Kidney capillary endothelial cell (primary cell): ENCODE measurements around the gene CCDC17.
"Not testable (repeated sequence)": the region's sequence is repeated elsewhere in the genome, so short reads cannot be mapped to it uniquely, and the experiment has no call there.

Experiments
- DNase-seq: peaks from one replicate; pipeline ENCODE4 v3.0.0-alpha.2; 2018; ENCODE audit warnings: low spot score

The CCDC17 gene

DNA sequence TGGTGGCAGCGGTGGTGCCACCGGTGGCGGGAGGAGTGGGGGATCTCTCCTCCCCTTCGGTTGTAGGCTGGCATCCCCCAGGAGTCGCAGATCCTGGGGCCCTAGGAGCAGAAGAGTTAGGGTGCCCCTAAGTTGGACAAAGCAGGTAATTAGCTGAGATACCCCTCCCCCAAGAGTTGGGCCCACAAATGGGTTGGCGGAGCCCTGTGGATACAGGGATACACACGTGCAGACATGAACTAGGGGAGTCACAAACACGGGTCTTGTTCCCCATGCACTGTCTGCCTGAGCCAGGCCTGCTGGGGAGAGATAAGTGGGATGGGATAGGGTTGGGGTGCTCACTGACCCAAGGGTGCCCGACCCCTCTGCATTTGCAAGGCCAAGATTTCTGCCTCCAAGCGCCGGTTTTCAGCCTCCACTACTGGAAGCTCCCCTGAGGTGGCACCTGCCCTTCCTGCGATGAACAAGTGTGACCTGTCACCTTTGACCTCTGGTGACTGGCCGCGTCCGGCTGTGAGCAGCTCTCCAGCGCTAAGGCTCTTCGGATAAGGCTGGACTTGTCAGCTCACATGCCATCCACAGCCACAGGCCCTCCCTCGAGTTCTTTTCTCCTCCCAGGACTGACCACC lies 1.8 kb downstream of the CCDC17 start:
- peak; percentile 38 for DNase-seq

DNA sequence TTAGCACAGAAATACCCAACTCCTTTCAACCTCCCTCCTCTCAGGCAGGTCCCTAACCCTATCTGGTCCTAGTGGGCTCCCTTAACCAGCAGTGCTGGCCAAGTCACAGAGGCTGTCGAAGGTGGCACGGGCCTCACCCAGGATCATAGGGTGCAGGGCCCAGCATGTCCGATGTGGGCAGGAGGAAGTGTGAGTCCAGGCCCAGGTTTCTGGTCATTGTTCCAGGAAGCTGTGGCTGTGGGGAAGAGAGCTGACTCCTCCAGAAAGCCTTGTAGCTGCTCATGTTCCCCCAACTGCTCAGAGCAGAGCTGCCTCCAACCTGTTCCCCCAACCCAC lies 2.4 kb downstream of the CCDC17 start:
- peak; percentile 50 for DNase-seq

DNA sequence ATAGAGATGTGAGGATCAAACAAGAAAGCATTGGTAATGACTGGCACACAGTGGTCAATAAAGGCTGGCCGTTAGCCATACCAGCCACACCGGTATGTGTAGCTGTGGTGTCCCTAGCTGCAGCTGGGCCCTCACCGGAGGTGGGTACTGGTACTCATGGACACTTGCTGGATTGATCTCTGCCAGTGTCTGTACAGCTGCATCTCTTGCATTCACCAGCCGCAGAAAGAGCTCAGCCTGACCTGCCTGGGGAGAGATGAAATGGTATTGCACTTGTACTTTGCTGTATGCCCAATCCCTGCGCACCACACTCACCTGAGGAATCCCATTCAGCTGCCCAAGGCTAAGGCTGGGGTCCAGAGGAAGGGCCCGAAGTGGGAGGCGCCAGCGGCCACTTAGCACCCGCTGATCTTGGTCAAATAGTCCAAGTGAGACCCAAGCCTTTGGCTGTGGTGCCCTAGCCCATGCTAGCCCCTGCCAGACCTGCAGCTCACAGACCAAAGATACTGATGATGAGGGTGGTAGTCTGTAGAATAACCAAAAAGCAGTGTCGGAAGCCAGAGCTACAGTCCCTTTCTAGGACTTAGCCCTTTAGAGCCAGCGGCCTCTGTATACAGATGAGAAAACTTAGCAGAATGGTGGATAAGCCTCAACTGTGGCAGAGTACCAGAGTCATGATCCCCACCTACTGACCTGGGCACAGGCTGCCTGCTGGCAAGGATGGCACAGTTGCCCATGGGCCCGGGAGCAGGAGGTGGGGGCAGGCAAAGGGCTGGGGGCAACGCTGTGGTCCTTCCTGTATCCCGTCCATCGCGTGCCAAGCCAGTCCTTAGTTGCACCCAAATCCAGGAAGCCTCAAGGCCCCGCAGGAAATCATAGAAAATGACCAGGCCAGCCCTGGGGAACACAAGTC lies 3.0 kb downstream of the CCDC17 start:
- peak; percentile 50 for DNase-seq

DNA sequence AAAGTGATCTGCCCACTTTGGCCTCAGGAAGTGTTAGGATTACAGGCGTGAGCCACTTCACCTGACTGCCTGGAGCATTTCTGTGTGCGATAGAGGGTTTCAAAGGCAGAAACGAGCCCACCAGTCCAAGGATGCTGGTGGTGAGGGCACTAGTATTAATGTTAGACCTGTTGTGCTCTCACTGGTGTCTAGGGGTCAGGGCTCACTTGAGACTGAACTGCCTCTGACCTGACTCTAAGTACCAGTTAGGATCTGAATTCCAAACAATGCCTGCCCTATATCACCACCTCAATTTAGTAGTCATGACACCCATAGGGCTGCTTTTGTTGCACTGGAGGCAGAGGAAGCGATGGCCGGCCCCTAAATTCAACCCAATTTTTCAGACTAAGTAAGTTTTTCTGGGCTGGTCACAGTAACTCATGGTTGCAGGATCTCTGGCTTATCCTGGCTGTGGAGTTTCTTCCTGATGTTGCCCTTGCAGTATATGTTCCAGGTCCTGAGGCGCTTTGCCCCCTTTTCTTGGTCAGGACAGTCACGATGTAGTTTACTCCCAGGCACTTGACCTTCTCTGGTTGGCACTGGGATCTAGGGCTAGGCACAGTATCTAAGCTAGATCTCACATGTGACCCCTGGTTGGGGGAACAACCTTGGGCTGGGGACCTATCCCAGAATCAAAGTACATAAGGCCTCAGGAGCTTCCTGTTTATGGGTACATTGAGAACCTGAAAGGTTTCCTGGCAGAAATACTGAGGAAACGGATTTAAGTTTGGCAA lies 4.5 kb downstream of the CCDC17 start:
- no peak for DNase-seq

DNA sequence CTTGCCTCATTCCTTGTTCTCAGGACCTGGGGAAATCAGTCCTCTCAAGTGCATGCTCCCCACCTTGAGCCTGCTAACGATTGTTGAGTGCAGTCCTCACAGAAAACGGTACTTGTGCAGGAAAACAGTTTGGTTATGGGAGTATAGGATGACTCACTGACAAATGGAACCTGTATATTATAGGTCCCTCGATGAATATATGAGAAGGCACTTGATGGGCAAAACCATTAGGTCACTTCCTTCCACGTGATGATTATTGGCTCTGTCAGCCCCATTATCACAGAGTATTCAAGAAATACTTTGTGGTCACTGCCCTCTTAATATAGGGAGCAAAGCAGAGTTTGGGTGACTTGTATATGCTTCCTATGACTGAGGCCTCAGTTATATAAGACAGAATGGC lies 6.2 kb downstream of the CCDC17 start:
- peak; percentile 77 for DNase-seq

DNA sequence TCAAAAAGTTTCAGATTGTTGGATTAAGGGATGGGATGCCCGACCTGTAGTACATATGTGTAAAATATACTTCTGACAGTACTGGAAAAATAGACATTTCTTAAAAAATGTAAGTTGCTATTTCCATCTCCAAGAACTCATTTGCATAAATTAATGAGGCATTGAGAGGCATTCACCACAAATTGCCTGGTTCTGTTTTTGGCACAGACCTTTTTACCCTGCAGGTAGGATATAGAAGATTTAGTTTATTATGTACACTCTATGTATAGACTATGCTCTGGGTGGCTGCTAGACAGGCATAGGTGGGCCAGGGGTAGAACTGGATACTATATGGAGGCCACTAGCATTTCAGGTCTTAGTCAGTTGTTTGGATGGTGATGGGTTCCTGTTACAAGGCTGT lies 8.0 kb downstream of the CCDC17 start:
- no peak for DNase-seq

DNA sequence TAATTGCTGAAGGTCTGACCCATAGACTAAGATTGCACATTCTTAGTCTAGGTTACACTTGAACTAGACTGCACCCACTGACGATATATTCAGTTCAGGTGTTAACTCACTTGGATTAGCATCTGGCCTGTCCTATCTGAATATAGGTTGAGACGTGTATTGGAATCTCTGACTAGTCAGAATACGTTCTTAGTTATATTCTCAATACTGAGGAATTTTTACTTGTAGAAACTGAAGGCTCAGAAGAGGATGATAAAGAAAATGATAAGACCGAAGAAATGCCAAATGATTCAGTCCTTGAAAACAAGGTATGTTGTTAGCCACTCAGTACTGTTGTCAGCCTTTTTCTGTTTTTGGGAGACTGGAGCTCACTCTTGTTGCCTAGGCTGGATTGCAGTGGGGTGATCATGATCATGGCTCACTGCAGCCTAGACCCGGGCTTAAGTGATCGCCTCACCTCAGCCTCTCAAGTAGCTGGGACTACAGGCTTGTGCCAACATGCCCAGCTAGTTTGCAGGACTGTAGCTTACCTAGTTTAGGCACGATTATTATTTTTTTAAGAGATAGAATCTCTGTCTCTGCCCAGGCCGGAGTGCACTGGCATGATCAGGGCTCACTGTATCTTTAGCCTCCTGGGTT lies 10.8 kb downstream of the CCDC17 start:
- DNase-seq, result no peak

DNA sequence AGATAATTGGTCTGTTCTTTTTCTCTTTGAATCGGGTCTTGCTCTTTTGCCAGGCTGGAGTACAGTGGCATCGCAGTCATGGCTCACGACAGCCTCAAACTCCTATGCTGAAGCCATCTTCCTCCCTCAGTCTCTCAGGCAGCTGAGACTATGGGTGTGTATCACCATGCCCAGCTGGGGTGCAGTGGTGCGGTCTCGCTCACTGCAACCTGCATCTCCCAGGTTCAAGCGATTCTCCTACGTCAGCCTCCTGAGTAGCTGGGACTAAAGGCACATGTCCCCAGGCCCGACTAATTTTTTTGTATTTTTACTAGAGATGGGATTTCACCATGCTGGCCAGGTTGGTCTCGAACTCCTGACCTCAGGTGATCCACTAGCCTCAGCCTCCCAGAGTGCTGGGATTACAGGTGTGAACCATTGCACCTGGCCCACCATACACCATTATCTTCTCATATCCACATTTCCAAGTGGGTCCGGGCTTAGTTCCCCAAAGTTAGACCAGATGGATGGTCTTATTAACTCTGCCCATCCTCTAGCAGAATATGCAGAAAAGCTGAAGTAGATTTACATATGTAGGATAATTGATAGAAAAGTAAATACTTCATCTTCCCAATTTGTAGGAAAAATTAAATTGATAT lies 13.1 kb downstream of the CCDC17 start:
- DNase-seq, result no peak

DNA sequence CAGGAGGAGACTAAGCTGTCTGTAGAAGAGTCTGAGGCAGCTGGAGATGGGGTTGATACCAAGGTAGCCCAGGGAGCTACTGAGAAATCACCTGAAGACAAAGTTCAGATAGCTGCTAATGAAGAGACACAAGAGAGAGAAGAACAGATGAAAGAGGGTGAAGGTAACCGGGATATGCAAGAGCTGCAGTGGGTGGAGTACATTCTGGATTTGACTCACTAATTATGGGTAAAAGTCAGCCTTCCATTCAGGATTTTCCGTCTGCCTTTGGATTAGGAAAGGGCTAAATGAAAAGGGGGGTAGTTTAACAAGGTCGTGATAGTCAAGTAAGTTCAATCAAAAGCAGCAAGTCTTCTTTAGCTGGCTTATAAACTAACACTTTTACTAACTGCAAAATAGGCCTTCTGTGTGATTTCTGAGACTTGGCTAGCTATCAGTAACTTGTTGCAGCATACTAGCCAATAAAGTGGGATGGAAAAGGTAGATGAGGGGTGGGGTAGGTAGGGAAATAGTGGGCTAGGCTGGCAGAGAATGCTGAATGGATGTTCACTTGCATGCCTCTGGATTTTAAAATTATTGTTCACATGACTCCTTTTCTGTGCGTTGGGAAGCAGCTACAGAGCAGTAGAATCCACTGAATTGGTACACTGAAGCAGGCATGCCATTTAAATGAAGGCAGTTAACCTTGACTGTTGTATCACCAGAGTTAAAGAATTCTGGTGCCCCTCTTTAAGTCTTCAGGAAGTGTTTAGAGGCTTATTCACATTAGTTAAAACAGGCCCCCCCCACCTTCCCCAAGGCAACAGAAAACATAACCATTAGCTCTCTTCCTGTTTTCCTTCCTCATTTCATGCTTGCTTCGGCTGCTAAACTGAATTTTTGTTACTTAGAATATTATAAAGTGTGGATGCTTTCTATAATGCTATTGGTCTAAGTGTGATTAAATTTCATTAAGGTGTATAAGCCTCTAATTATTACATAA lies 15.4 kb downstream of the CCDC17 start:
- DNase-seq, result no peak

DNA sequence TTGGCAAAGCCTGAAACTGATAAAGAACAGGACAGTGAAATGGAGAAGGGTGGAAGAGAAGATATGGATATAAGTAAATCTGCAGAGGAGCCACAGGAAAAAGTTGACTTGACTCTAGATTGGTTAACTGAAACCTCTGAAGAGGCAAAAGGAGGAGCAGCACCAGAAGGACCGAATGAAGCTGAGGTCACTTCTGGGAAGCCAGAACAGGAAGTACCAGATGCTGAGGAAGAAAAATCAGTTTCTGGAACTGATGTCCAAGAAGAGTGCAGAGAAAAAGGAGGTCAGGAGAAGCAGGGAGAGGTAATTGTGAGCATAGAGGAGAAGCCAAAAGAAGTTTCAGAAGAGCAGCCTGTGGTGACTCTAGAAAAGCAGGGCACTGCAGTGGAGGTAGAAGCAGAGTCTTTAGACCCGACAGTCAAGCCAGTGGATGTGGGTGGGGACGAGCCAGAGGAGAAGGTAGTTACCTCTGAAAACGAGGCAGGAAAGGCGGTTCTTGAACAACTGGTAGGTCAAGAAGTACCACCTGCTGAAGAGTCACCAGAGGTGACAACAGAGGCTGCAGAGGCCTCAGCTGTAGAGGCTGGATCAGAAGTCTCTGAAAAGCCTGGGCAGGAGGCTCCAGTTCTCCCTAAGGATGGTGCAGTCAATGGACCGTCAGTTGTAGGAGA lies 16.3 kb downstream of the CCDC17 start:
- no peak for DNase-seq

DNA sequence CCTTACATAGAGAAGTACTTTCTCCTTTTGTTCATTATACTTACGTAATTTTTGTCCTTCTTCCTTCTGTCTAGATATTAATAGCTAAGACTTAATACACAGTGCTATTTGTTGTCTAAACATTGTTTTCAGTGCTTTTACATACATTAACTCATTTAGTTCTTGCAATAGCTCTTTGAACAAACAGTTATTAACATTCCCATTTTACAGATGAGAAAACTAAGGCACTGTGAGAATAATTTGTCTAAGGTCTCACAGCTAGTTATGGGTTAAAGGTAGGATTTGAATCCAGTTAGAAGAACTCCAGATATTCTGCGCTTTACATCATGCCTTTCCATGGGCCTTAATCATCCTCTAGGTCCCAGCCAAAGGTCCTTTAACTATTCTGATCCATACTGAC lies 19.6 kb downstream of the CCDC17 start:
- DNase-seq, result no peak

DNA sequence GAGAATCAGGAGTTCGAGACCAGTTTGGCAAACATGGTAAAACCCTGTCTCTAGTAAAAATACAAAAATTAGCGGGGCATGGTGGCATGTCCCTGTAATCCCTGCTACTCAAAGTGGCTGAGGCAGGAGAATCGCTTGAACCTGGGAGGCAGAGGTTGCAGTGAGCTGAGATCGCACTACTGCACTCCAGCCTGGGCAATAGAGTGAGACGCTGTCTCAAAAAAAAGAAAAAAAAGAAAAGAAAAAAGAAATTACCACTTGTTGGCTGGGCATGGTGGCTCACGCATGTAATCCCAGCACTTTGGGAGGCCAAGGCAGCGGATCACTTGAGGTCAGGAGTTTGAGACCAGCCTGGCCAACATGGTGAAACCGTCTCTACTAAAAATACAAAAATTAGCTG lies 27.1 kb downstream of the CCDC17 start:
- not testable (repeated sequence) for DNase-seq

DNA sequence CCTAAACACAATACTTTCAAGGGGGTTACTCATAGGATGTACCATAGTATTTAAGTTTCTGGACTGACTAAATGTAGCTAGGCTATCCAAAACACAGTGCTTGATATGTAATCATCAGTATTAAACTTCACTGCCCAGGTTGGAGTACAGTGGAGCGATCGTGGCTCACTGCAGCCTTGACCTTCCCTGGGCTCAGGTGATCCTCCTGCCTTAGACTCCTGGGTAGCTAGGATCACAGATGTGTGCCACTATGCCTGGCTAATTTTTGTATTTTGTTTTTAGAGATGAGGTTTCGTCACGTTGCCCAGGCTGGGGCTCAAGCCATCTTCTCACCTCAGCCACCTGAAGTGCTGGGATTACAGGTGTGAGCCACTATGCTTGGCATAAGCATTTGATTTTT lies 29.4 kb downstream of the CCDC17 start:
- no peak for DNase-seq

DNA sequence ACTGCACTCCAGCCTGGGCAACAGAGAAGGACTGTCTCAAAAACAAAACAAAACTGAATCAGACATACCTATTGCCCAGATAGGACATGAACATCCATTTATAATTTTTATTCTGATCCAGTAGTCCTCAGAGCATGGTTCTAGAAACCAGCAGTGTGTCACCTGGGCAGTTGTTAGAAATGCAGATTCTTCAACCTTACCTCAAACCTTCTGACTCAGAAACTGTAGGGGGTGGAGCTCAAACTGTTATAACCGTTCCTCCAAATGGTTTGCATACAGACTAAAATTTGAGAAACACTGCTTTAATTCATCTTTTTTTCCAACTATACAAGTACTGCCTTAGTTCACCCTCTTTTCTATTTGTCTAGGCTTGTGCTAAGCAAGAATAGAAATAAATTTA lies 34.0 kb downstream of the CCDC17 start:
- no peak for DNase-seq

DNA sequence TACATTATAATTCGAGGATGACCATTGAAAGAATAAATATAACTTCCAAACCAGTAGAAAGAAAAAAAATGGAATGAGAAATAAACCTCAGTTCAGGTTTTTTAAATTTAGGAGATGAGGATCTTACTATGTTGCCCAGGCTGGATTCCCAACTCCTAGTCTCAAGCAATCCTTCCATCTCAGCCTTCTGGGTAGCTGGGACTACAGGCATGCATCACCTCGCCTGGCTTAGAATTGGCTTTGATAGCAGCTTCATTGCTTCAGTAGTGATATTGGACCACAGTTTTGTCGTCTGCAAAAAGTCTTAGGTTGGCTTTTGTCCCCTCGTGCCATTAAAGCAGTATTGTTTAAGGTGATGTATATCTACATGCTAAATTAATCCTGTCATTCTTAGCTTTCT lies 37.1 kb downstream of the CCDC17 start:
- no peak for DNase-seq

DNA sequence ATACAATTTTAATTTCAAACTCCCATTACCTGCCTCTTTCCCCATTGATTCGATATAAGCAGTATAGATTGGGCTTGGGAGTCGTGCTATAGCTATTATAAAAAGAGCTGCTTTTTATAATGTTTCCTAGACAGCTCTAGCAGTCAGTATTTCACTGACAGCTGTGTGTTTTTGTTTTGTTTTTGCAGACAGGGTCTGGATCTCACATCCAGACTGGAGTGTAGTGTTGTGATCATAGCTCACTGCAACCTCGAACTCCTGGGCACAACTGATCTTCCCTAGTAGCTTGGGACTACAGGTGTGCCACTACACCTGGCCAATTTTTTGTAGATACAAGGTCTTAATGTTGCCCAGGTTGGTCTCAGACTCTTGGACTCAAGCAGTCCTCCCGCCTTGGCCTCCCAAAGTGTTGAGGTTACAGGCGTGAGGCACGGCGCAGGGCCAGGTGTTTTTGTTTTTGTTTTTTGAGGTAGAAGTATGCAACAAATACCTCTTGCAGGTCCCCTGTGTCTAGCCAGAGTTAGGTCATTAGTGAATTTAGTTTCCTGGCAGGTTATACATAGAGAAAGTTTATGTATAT lies 38.3 kb downstream of the CCDC17 start:
- no peak for DNase-seq

DNA sequence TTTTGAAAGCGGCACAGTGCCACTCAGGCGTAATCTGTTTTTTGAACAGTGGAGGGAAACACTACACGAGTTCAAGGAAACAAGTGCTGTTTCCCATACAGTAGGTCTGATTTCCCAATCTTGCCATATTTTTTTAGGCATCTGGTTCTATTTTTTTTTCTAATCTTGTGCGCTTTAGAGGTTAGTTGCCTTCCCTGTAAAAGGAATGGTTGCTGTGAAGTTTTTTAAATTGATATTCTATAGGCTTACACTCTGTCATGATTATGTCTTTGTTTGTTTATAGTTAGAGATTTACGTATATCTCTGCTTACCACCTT lies 38.8 kb downstream of the CCDC17 start:
- DNase-seq, result no peak

DNA sequence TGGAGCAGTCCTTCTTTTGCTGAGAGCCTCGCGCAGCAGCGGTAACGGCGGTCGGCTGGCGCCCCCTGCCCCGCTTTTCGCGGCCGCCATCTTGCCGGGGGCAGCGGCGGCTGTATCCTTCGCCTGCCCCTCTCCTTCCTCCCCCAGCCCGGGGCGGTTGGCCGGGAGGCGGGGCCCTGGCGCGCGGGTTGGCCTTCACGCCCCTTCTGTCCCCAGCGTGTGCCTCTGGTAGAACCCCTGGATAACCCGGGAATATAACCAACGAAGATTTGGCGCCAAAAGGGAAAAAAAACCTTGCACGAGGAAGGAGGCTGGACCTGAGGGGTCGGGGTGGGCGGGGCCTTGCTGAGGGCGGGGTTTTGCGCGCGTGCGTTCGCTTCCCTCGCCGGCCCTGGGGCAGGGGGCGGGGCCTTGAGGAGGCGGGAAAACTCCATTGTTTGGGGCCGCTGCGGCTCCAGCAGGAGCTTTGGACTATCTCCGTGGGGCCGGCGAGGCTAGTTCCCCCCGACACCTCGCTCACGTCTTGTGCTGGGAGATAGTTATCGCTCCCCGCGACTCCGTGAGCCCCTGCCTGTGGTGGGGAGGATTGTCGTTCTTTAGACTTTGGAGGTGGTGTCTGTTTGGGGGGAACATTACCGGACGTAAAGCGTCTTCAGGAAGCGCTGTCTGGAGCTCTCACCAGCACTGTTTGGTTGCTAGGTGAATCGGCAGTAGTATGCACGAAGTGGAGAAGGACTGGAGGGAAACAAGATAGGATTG lies 39.3 kb downstream of the CCDC17 start:
- peak; percentile 85 for DNase-seq

DNA sequence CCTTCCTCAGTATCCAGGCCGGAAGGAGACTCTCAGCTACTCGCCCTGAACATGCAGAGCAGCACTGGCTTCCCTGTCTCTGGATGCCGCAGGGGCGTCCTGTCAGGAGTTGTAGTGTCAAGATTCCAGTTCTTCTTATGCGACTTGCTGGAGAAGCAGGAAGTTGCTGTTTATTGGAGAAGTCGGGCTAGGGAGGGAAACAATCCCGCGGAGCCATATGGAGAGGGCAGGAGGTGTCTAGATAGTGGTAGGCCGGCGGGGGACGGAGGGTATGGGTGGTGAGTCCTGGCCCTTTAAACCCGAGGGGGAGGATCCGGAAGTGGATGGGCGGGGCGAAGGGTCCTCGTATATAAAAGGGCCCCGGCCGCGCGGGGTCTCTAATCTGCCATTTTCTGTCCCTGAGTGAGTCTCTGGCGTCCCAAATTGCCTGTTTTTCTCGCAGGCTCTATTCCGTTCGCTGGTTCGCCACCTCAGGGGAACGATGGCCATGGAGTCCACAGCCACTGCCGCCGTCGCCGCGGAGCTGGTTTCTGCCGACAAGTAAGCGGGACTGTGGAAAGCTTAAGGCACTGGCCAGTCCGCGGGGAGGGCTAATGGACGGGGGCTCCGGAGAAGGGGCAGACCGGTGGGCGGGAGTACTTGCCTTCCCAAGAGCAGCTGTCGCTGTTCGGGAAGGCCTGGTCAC lies 40.0 kb downstream of the CCDC17 start, which contains the start of gene NASP:
TSS of gene NASP (plus strand) at position 376 of the 685 bp plus-strand sequence. CDS start at position 482, 106 bp downstream.
- peak; percentile 79 for DNase-seq
